ENCODE measurements around the gene AMOTL1.
"Not testable (repeated sequence)": the region's sequence is repeated elsewhere in the genome, so short reads cannot be mapped to it uniquely, and the experiment has no call there.

Gene AMOTL1

GRCh38 chr11:94771390-94771789, 3.2 kb downstream of the AMOTL1 start:
- no peak for DNase-seq

- DNase-seq: no peak
Observed at GRCh38 chr11:94771951-94772350, 3.8 kb downstream of the AMOTL1 start.

- no peak for DNase-seq
Observed at GRCh38 chr11:94773842-94774241, 5.7 kb downstream of the AMOTL1 start.

GRCh38 chr11:94774345-94774744, 6.2 kb downstream of the AMOTL1 start:
- no peak for DNase-seq

- no peak for DNase-seq
Observed at GRCh38 chr11:94775567-94776327, 7.6 kb downstream of the AMOTL1 start.

GRCh38 chr11:94776351-94777321, 8.5 kb downstream of the AMOTL1 start:
- no peak for DNase-seq

GRCh38 chr11:94780432-94780831, 12.3 kb downstream of the AMOTL1 start:
- DNase-seq: no peak

GRCh38 chr11:94781837-94782236, 13.7 kb downstream of the AMOTL1 start:
- DNase-seq: no peak

- DNase-seq: no peak
Observed at GRCh38 chr11:94782446-94782845, 14.3 kb downstream of the AMOTL1 start.

- DNase-seq: no peak
Observed at GRCh38 chr11:94784884-94785283, 16.7 kb downstream of the AMOTL1 start.

GRCh38 chr11:94785509-94785908, 17.4 kb downstream of the AMOTL1 start:
- no peak for DNase-seq

GRCh38 chr11:94786264-94787126, 18.3 kb downstream of the AMOTL1 start:
- no peak for DNase-seq

GRCh38 chr11:94787801-94788200, 19.6 kb downstream of the AMOTL1 start:
- no peak for DNase-seq

- DNase-seq: no peak
Observed at GRCh38 chr11:94788396-94788795, 20.2 kb downstream of the AMOTL1 start.

GRCh38 chr11:94790197-94790596, 22.0 kb downstream of the AMOTL1 start:
- DNase-seq: no peak

- DNase-seq: no peak
Observed at GRCh38 chr11:94790661-94791180, 22.6 kb downstream of the AMOTL1 start.

- no peak for DNase-seq
Observed at GRCh38 chr11:94791216-94791889, 23.2 kb downstream of the AMOTL1 start.

GRCh38 chr11:94791942-94792341, 23.8 kb downstream of the AMOTL1 start:
- DNase-seq: not testable (repeated sequence)

GRCh38 chr11:94792451-94792850, 24.3 kb downstream of the AMOTL1 start:
- no peak for DNase-seq

- DNase-seq: no peak
Observed at GRCh38 chr11:94793002-94793401, 24.8 kb downstream of the AMOTL1 start.

GRCh38 chr11:94793822-94794221, 25.7 kb downstream of the AMOTL1 start:
- DNase-seq: no peak

Data from effector CD8-positive, alpha-beta T cell (primary cell).